Daoy (cell line): ENCODE measurements around the gene GPR161. TPM values are rescaled to one million over a fixed set of nuclear protein-coding genes. Genes with fewer than 3 reads are reported as not detected.

Source experiments
- DNase-seq: peaks from one replicate; pipeline ENCODE4 v3.0.0-alpha.2; 2015; ENCODE audit warnings: low read depth
- total RNA-seq: library from RNA; depleted of rRNA; stranded (reverse); fragments of >200 nt; shearing (Covaris generic); gene quantifications from 2 replicates; pipeline ENCODE4 v1.2.3, GENCODE V29; 2014

Gene GPR161
- total RNA-seq, 1 experiment from 2014 or later, result 8.9 TPM

GRCh38 chr1:168106274-168106673 lies 30.5 kb downstream of the GPR161 start:
- no peak for DNase-seq

- no peak for DNase-seq
Observed at GRCh38 chr1:168105846-168106245, 30.9 kb downstream of the GPR161 start.

GRCh38 chr1:168104535-168104934 lies 32.2 kb downstream of the GPR161 start:
- DNase-seq, result no peak

GRCh38 chr1:168102487-168102886 lies 34.2 kb downstream of the GPR161 start:
- DNase-seq, result no peak

GRCh38 chr1:168101336-168101735 lies 35.4 kb downstream of the GPR161 start:
- no peak for DNase-seq

- DNase-seq, result no peak
Observed at GRCh38 chr1:168100315-168101002, 36.3 kb downstream of the GPR161 start.

GRCh38 chr1:168099337-168099801 lies 37.4 kb downstream of the GPR161 start:
- no peak for DNase-seq

- DNase-seq, result no peak
Observed at GRCh38 chr1:168098534-168099320, 38.0 kb downstream of the GPR161 start.

- DNase-seq, result no peak
Observed at GRCh38 chr1:168097921-168098528, 38.7 kb downstream of the GPR161 start.

GRCh38 chr1:168096296-168097165 lies 40.2 kb downstream of the GPR161 start:
- DNase-seq, result no peak

- DNase-seq, result no peak
Observed at GRCh38 chr1:168095476-168095875, 41.3 kb downstream of the GPR161 start.

GRCh38 chr1:168093616-168094015 lies 43.1 kb downstream of the GPR161 start:
- DNase-seq, result no peak

- peak; percentile 22 for DNase-seq
Observed at GRCh38 chr1:168092566-168093355, 44.0 kb downstream of the GPR161 start.

- DNase-seq, result no peak
Observed at GRCh38 chr1:168091720-168092550, 44.8 kb downstream of the GPR161 start.

GRCh38 chr1:168091063-168091462 lies 45.7 kb downstream of the GPR161 start:
- no peak for DNase-seq

- DNase-seq, result no peak
Observed at GRCh38 chr1:168090395-168090794, 46.3 kb downstream of the GPR161 start.

- DNase-seq, result no peak
Observed at GRCh38 chr1:168089979-168090337, 46.8 kb downstream of the GPR161 start.

- no peak for DNase-seq
Observed at GRCh38 chr1:168089326-168089978, 47.3 kb downstream of the GPR161 start.

GRCh38 chr1:168088511-168089325 lies 48.0 kb downstream of the GPR161 start:
- no peak for DNase-seq
